WERI-Rb-1 (cell line): ENCODE measurements around the gene UBA3.
A peak's percentile ranks its signal among the peaks of the same experiment; 100 is the strongest.

Experiments used
- DNase-seq: peaks from one replicate; pipeline ENCODE4 v3.0.0-alpha.2; 2020
- H3K27ac ChIP-seq: fragments of 250-450 bp; sonication (Bioruptor Pico); 2 replicates; pipeline ENCODE4 v1.5.1; 2020; ENCODE audit warnings: mild to moderate bottlenecking, moderate library complexity
- H3K27me3 ChIP-seq: fragments of 250-450 bp; sonication (Bioruptor Pico); 2 replicates; pipeline ENCODE4 v1.5.1; 2021; ENCODE audit warnings: mild to moderate bottlenecking, low read depth, moderate library complexity; ENCODE audit not compliant: insufficient read depth, severe bottlenecking
- H3K36me3 ChIP-seq: fragments of 250-450 bp; sonication (Bioruptor Pico); 2 replicates; pipeline ENCODE4 v1.5.1; 2020; ENCODE audit warnings: mild to moderate bottlenecking, moderate library complexity
- H3K4me3 ChIP-seq: 2 replicates; pipeline ENCODE4 v1.5.1; 2011; ENCODE audit warnings: low read depth, mild to moderate bottlenecking, control low read depth, low read length
- H3K9me3 ChIP-seq: fragments of 250-450 bp; sonication (Bioruptor Pico); 2 replicates; pipeline ENCODE4 v1.5.1; 2021; ENCODE audit warnings: mild to moderate bottlenecking, moderate library complexity; ENCODE audit not compliant: severe bottlenecking
- TF ChIP-seq, protein P1 (sequence below): IDR thresholded peaks from 2 replicates; pipeline ENCODE4 v1.5.1; 2011; ENCODE audit warnings: low read depth, mild to moderate bottlenecking, control low read depth, inconsistent platforms, low read length

UBA3 gene

DNA sequence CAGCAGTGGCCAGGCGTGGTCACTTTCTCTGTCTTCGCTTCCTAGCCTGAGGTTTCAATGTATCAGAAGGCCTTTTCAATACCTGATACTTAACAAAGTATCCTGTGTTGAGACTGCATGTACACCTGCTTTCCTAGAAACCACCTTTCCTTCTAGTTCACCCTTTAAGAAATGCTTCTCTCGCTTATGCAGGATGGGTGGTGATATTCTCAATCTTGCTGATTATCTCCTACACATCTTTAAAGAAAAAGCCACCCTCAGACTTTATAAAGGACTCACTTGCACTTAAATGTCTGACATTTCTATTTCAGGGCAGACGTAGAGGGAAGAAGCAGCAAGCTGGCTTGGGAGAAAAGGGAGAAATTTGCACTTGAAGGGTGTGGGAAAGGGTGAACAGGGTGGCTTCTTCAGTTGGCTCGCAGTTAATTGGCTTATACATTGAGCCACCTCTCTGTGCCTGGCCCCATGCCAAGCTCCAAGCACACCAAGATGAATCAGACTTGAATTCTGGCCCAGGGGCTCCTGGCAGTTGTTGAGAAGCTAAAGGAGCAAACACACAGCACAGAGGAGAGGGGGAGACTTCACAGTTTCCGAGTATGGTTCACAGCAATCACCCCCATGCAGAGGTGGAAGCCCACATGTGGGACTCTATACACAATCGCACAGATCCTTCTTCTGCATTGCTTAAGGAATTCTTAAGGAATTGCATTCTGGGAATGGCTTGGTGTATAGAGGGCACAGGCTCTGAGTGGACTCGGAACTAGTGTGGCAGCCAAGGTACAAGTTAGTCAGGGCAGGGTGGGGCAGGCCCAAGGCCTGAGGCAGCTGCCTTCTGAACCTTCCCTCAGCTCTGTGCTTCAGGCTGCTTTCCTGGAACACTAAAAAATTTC lies 5.9 kb upstream of the UBA3 start:
- Histone ChIP-seq H3K27ac (no peak overlapping the region), H3K9me3 (no peaks in the 10 kb centered on the region), H3K4me3 (peak overlapping the region; percentile 84), H3K36me3 (no peaks in the 10 kb centered on the region), H3K27me3 (no peaks in the 10 kb centered on the region)
- peak; percentile 35 for DNase-seq
- TF ChIP-seq, protein P1, sequence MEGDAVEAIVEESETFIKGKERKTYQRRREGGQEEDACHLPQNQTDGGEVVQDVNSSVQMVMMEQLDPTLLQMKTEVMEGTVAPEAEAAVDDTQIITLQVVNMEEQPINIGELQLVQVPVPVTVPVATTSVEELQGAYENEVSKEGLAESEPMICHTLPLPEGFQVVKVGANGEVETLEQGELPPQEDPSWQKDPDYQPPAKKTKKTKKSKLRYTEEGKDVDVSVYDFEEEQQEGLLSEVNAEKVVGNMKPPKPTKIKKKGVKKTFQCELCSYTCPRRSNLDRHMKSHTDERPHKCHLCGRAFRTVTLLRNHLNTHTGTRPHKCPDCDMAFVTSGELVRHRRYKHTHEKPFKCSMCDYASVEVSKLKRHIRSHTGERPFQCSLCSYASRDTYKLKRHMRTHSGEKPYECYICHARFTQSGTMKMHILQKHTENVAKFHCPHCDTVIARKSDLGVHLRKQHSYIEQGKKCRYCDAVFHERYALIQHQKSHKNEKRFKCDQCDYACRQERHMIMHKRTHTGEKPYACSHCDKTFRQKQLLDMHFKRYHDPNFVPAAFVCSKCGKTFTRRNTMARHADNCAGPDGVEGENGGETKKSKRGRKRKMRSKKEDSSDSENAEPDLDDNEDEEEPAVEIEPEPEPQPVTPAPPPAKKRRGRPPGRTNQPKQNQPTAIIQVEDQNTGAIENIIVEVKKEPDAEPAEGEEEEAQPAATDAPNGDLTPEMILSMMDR: no peak

DNA sequence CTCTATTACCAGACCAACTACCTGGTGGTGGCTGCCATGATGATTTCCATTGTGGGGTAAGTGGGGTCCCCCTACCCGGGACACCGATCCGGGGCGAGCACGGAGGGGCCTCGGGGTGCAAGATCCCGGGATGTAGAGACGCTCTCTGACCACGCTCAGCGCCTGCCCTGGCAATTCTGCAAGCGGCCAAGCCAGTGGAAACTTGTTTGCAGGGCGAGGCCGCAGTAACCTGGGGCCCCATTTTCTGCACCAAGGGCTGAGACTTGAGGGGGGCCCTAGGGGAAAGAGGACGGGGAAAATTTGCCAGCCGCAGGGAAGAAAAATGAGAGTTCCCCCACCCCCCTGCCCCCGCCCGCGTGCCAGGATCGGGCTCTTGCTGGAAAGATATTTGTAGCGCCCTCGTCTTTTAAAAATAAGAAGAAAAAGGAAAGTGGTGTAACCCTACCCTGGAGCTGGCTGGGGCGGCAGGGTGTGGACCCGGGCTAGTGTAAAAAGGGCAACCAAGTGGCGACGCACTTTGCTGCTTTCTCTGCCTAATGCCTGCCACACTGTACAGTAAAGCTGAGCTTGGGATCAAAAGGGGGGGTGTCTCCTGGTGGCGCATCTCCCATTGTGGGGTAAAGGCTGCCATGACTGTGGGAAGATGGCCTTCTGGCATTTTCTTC lies 5.1 kb upstream of the UBA3 start:
- Histone ChIP-seq H3K27ac (peak overlapping the region; percentile 50), H3K36me3 (no peaks in the 10 kb centered on the region), H3K27me3 (no peaks in the 10 kb centered on the region), H3K4me3 (peak overlapping the region; percentile 84), H3K9me3 (no peaks in the 10 kb centered on the region)
- DNase-seq: peak; percentile 17
- TF ChIP-seq, protein P1: no peak

GRCh38 chr3:69084326-69085167 lies 4.4 kb upstream of the UBA3 start, which contains the start of gene ARL6IP5:
Gene ARL6IP5 (plus strand): TSS chr3:69084937. CDS start chr3:69085048, 111 bp downstream.
- Histone ChIP-seq H3K27ac (peak within 1 kb of the TSS; percentile 50), H3K36me3 (no peaks in the 10 kb centered on the region), H3K27me3 (no peaks in the 10 kb centered on the region), H3K9me3 (no peaks in the 10 kb centered on the region), H3K4me3 (peak within 1 kb of the TSS; percentile 84)
- peak; percentile 91 for DNase-seq
- TF ChIP-seq, protein P1: no peak

- no peak overlapping the region for H3K27ac ChIP-seq
- no peaks in the 10 kb centered on the region for H3K27me3 ChIP-seq
- DNase-seq: peak; percentile 42
- no peaks in the 10 kb centered on the region for H3K9me3 ChIP-seq
- no peaks in the 10 kb centered on the region for H3K36me3 ChIP-seq
- TF ChIP-seq, protein P1: no peak
- H3K4me3 ChIP-seq: no peak overlapping the region
Measured at GRCh38 chr3:69082805-69083204, 2.6 kb upstream of the UBA3 start.

- H3K27me3 ChIP-seq: no peaks in the 10 kb centered on the region
- no peak for DNase-seq
- TF ChIP-seq, protein P1: no peak
- no peaks in the 10 kb centered on the region for H3K36me3 ChIP-seq
- H3K9me3 ChIP-seq: no peaks in the 10 kb centered on the region
- no peak overlapping the region for H3K4me3 ChIP-seq
- H3K27ac ChIP-seq: no peak overlapping the region
Measured at GRCh38 chr3:69082361-69082760, 2.2 kb upstream of the UBA3 start.
